ENCODE measurements around the gene SLC7A5. TPM values are rescaled to one million over a fixed set of nuclear protein-coding genes. Genes with fewer than 3 reads are reported as not detected.
A peak's percentile ranks its signal among the peaks of the same experiment; 100 is the strongest.

SLC7A5 gene
- total and polyA plus RNA-seq, 2 of the 4 experiments (the other 2 are of a cell fraction) = 11.3 to 101 TPM

DNA sequence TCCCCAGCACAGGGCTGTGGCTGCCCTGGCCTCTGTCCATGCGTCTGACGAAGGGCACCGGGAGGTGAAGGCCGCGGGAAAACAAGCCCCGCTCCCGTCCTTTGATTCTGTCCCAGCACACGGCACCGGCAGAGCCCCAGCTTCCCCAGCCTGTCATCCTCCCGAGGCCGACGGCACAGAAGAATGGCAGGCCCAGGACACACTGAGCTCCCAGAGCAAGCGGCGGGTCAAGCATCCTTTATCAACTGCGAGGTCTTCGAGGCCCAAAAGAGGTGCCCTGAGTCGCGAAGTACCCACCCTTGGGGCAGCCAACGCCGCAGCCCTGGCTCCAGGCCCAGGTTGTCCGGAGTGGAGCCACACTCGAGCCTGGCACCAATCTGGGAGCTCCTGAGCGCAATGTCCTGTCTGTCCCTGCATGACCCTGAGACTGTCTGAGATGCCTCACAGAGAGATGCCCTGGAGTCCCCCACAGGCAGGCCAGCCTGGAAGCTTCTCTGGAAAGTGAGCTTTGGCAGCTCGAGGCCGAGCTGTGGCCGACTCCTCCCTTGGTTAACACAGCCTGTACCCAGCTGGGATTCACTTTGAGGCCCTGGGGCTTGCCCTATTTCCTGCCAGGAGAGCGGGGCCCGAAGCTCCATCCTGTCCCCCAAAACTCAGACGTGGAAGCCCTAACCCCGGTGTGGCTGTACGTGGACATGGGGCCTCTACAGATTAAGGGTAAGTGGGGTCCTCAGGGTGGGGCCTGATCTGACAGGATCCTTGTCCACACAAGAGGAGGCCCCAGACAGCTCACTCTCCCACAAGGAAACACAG, 23.3 kb downstream of the SLC7A5 start:
- Histone ChIP-seq H3K4me3 (ENCODE audit: insufficient read depth, low read depth, low read length) (no peak overlapping the region), H3K9ac (ENCODE audit: low read depth, low read length) (no peak overlapping the region), H3K4me1 (ENCODE audit: control insufficient read depth, insufficient read depth, low read length) (no peaks in the 10 kb centered on the region; the same call in 1 of the 2 replicates), H3K9me3 (ENCODE audit: control insufficient read depth, insufficient read depth, low read length) (no peaks in the 10 kb centered on the region), H2AFZ (replicated peaks; ENCODE audit: low read length, poor library complexity) (peak overlapping the region; percentile 22), H2AK5ac (ENCODE audit: low read depth, low read length) (no peak overlapping the region), H2BK15ac (ENCODE audit: low read depth, low read length) (no peak overlapping the region), H3K9me1 (ENCODE audit: insufficient read depth, low read length) (peaks cover 6% of the 10 kb centered on the region; the same call in 1 of the 2 replicates), H4K20me1 (ENCODE audit: insufficient read depth, low read length) (peaks cover 99% of the 10 kb centered on the region), H4K8ac (ENCODE audit: low read depth in 2 of 2, low read length in 2 of 2) (no peak overlapping the region), H2BK20ac (ENCODE audit: low read depth, low read length) (no peak overlapping the region), H3K27ac (ENCODE audit: insufficient read depth, low read length) (no peak overlapping the region), H4K91ac (ENCODE audit: insufficient read depth, low read depth, low read length) (no peak overlapping the region), H3K4me2 (ENCODE audit: low read depth, low read length) (no peak overlapping the region), H3K18ac (ENCODE audit: low read depth, low read length) (no peak overlapping the region), H3K14ac (replicated peaks; ENCODE audit: low read depth, low read length) (no peak overlapping the region), H3K79me1 (ENCODE audit: low read depth in 1 of 2, low read length in 2 of 2) (peaks cover 33 to 98% of the 10 kb centered on the region in 2 experiments), H4K5ac (ENCODE audit: low read depth, low read length) (no peak overlapping the region), H2AK9ac (replicated peaks; ENCODE audit: low read depth, low read length, poor library complexity) (no peak overlapping the region), H2BK5ac (ENCODE audit: low read depth, low read length, poor library complexity, severe bottlenecking) (no peak overlapping the region), H3K23ac (ENCODE audit: low read depth, low read length) (no peak overlapping the region), H3K4ac (ENCODE audit: low read depth, low read length) (no peak overlapping the region), H3K56ac (ENCODE audit: extremely low read depth, insufficient read depth, low read length) (no peak overlapping the region), H3K27me3 (ENCODE audit: control insufficient read depth, insufficient read depth, low read length) (no peaks in the 10 kb centered on the region), H3K36me3 (ENCODE audit: control insufficient read depth, insufficient read depth, low read length) (peaks cover 74% of the 10 kb centered on the region), H2BK120ac (ENCODE audit: low read depth, low read length) (no peak overlapping the region)
- ChIA-PET POLR2A (ENCODE audit: unreplicated experiment) (no interaction called here), CTCF (interaction anchor here (1.1 kb wide), 1 partner anchor 65 kb away, joined by 3 read pairs; no protein-coding TSS in a partner anchor)
- DNase-seq (no peak), ATAC-seq (ENCODE audit: low read depth) (no peak)
- 91% methylated on average over 14 of the region's 31 CpGs; no CpG with 5 or more reads in 1 of the 2 experiments for WGBS, 2 experiments (ENCODE audit: extremely low coverage in 2 of 2, insufficient read length in 1 of 2)
- intact Hi-C loops (cut with micrococcal nuclease) = no loop called here
- in situ Hi-C loops (cut with MboI; ENCODE audit: low sequenced_read_pairs) = no loop called here
- no TSS peak for BruUV-seq (replicated peaks)
- dilution Hi-C loops (cut with HindIII; ENCODE audit: low sequenced_read_pairs, unreplicated experiment) = no loop called here
- TF ChIP-seq, protein P1, sequence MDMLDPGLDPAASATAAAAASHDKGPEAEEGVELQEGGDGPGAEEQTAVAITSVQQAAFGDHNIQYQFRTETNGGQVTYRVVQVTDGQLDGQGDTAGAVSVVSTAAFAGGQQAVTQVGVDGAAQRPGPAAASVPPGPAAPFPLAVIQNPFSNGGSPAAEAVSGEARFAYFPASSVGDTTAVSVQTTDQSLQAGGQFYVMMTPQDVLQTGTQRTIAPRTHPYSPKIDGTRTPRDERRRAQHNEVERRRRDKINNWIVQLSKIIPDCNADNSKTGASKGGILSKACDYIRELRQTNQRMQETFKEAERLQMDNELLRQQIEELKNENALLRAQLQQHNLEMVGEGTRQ (IDR thresholded peaks at IDR 0.05; ENCODE audit: low read depth, low read length) = no peak
- no peak for TF ChIP-seq MAFK (IDR thresholded peaks at IDR 0.05; ENCODE audit: low read depth, low read length)
- TF ChIP-seq CEBPB (IDR thresholded peaks at IDR 0.05; ENCODE audit: low read depth, low read length) = no peak
- no peak for TF ChIP-seq FOS (IDR thresholded peaks at IDR 0.05; ENCODE audit: low read depth, low read length)
- no peak for TF ChIP-seq SMC3 (IDR thresholded peaks at IDR 0.05; ENCODE audit: low read depth, low read length)
- no peak for TF ChIP-seq NFE2L2 (IDR thresholded peaks at IDR 0.05; ENCODE audit: low read depth, low read length)
- no peak for TF ChIP-seq POLR2A (IDR thresholded peaks at IDR 0.05; ENCODE audit: low read depth, low read length)
- no peak for TF ChIP-seq MXI1 (IDR thresholded peaks at IDR 0.05; ENCODE audit: borderline replicate concordance, low read depth, low read length)
- no peak for TF ChIP-seq CHD1 (IDR thresholded peaks at IDR 0.05; ENCODE audit: low read depth, low read length)
- no peak for TF ChIP-seq MAZ (IDR thresholded peaks at IDR 0.05; ENCODE audit: borderline replicate concordance, low read depth, low read length)
- TF ChIP-seq RAD21 (IDR thresholded peaks at IDR 0.05; ENCODE audit: low read length) = no peak
- TF ChIP-seq RFX5 (IDR thresholded peaks at IDR 0.05; ENCODE audit: low read depth, low read length) = no peak
- no peak for TF ChIP-seq BHLHE40 (IDR thresholded peaks at IDR 0.05; ENCODE audit: low read depth, low read length)
- TF ChIP-seq CTCF (conservative IDR thresholded peaks at IDR 0.05; ENCODE audit: low read depth, low read length) = no peak
- TF ChIP-seq, protein P2, sequence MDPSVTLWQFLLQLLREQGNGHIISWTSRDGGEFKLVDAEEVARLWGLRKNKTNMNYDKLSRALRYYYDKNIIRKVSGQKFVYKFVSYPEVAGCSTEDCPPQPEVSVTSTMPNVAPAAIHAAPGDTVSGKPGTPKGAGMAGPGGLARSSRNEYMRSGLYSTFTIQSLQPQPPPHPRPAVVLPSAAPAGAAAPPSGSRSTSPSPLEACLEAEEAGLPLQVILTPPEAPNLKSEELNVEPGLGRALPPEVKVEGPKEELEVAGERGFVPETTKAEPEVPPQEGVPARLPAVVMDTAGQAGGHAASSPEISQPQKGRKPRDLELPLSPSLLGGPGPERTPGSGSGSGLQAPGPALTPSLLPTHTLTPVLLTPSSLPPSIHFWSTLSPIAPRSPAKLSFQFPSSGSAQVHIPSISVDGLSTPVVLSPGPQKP (IDR thresholded peaks at IDR 0.05; ENCODE audit: borderline replicate concordance, low read depth, low read length) = no peak
